ENCODE data around the gene ATF4. TPM values are rescaled to one million over a fixed set of nuclear protein-coding genes. Genes with fewer than 3 reads are reported as not detected.

Gene ATF4
- total RNA-seq, 1 experiment from 2014 or later = 230 TPM

DNA sequence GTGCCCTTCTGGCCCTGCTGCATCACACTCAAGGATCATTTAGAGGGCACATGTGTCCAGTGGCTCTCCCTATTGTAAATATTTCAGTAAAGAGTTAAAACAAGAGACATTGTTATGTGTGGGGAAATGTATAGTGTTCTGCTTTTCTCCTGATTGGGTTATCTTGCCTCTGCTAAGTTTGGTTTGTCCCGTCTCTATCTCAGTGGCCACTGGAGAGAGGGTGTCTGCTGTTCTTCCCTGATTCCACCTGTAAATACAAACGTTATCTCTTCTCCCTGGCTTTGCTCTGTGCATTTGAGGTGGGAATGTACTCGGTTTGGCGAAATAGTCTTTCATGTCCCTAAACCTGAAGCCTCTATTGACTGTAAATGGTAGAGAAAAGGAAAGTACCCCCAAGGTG is 12.0 kb upstream of the ATF4 start:
- BruUV-seq (replicated peaks) = no TSS peak
- TF ChIP-seq EZH2phosphoT487 (IDR thresholded peaks at IDR 0.05; ENCODE audit: borderline replicate concordance, low read length) (no peak), EZH2 (IDR thresholded peaks at IDR 0.05; ENCODE audit: low read length, unreplicated experiment) (no peak)
- TF ChIP-seq, protein P1, sequence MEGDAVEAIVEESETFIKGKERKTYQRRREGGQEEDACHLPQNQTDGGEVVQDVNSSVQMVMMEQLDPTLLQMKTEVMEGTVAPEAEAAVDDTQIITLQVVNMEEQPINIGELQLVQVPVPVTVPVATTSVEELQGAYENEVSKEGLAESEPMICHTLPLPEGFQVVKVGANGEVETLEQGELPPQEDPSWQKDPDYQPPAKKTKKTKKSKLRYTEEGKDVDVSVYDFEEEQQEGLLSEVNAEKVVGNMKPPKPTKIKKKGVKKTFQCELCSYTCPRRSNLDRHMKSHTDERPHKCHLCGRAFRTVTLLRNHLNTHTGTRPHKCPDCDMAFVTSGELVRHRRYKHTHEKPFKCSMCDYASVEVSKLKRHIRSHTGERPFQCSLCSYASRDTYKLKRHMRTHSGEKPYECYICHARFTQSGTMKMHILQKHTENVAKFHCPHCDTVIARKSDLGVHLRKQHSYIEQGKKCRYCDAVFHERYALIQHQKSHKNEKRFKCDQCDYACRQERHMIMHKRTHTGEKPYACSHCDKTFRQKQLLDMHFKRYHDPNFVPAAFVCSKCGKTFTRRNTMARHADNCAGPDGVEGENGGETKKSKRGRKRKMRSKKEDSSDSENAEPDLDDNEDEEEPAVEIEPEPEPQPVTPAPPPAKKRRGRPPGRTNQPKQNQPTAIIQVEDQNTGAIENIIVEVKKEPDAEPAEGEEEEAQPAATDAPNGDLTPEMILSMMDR (conservative IDR thresholded peaks at IDR 0.05; ENCODE audit: low read depth, low read length) = no peak
- Histone ChIP-seq H3K4me1 (ENCODE audit: insufficient read depth, low read length) (peaks cover 5% of the 10 kb centered on the region), H3K9ac (ENCODE audit: low read length) (no peak overlapping the region), H3K27ac (ENCODE audit: low read length) (no peak overlapping the region), H3K36me3 (ENCODE audit: low read depth, low read length) (peaks cover 44% of the 10 kb centered on the region), H3F3A (ENCODE audit: low read length, unreplicated experiment) (no peaks in the 10 kb centered on the region), H3K79me2 (ENCODE audit: low read length) (peaks cover 67% of the 10 kb centered on the region), H3K9me3 (ENCODE audit: low read length) (no peaks in the 10 kb centered on the region), H4K20me1 (ENCODE audit: low read length) (no peaks in the 10 kb centered on the region), H2AFZ (ENCODE audit: low read length) (no peak overlapping the region), H3K4me3 (ENCODE audit: low read length) (no peak overlapping the region), H3K9me2 (replicated peaks; ENCODE audit: low read length) (no peaks in the 10 kb centered on the region), H3K27me3 (ENCODE audit: low read length) (no peaks in the 10 kb centered on the region), H3K4me2 (ENCODE audit: low read length) (no peak overlapping the region)
- DNase-seq (no peak), ATAC-seq (no peak)
- POLR2A ChIA-PET (ENCODE audit: unreplicated experiment) = no interaction called here
- intact Hi-C loops (cut with micrococcal nuclease) = no loop called here
- CTCF ChIA-PET = no interaction called here

DNA sequence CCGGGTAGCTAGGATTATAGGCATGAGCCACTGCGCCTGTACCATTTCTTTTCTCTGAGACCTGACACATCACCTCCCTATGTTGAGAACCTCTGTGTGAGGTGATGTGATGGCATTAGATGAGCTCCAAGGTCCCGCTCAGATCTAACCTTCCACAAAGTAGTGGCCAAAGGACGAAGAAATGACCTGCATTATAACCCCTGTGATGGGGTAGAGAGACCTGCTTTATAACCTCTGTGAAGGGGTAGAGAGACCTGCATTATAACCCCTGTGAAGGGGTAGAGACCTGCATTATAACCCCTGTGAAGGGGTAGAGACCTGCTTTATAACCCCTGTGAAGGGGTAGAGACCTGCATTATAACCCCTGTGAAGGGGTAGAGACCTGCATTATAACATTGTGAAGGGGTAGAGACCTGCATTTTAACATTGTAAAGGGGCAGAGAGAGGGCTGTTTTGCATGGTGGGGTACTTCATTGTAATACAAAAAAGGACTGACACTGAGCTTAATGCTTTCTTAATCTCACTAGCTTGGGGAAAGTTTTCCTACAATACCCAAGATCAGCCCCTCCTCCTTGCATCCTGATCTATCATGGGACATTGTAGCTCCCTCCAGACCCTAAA is 9.7 kb upstream of the ATF4 start:
- peaks cover 57% of the 10 kb centered on the region for H3K79me2 ChIP-seq (ENCODE audit: low read length)
- intact Hi-C loops (cut with micrococcal nuclease) = no loop called here

DNA sequence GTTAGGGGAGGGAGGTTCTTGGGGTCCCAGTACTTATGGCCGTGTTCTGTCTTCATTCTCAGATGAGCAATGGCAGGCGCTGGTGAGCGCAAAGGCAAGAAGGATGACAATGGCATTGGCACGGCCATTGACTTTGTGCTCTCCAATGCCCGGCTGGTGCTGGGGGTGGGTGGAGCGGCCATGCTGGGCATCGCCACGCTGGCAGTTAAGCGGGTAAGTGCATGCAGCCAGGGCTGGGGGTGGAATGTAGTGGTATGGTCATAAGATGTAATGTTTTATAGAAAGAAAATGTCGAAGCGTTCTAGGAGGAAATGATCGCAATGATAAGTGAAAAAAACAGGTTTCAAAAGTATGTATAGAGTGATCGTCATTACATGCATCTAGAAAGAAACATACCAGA is 9.1 kb upstream of the ATF4 start:
- Histone ChIP-seq H2AFZ (ENCODE audit: low read length) (no peak overlapping the region), H3K9me3 (ENCODE audit: low read length) (no peaks in the 10 kb centered on the region), H3K4me1 (ENCODE audit: insufficient read depth, low read length) (no peaks in the 10 kb centered on the region), H3K79me2 (ENCODE audit: low read length) (peaks cover 54% of the 10 kb centered on the region), H3K4me3 (ENCODE audit: low read length) (no peak overlapping the region), H3K36me3 (ENCODE audit: low read depth, low read length) (peaks cover 48% of the 10 kb centered on the region), H3K9ac (ENCODE audit: low read length) (no peak overlapping the region), H3K9me2 (replicated peaks; ENCODE audit: low read length) (no peaks in the 10 kb centered on the region), H4K20me1 (ENCODE audit: low read length) (peaks cover 6% of the 10 kb centered on the region; the same call in 1 of the 2 replicates), H3K4me2 (ENCODE audit: low read length) (no peak overlapping the region), H3F3A (ENCODE audit: low read length, unreplicated experiment) (no peaks in the 10 kb centered on the region), H3K27ac (ENCODE audit: low read length) (no peak overlapping the region), H3K27me3 (ENCODE audit: low read length) (no peaks in the 10 kb centered on the region)
- BruUV-seq (replicated peaks) = no TSS peak
- no peak for TF ChIP-seq EZH2phosphoT487 (IDR thresholded peaks at IDR 0.05; ENCODE audit: borderline replicate concordance, low read length)
- no peak for TF ChIP-seq EZH2 (IDR thresholded peaks at IDR 0.05; ENCODE audit: low read length, unreplicated experiment)
- TF ChIP-seq, protein P1 (conservative IDR thresholded peaks at IDR 0.05; ENCODE audit: low read depth, low read length) = no peak
- no peak for ATAC-seq
- no peak for DNase-seq
- intact Hi-C loops (cut with micrococcal nuclease) = no loop called here
- POLR2A ChIA-PET (ENCODE audit: unreplicated experiment) = no interaction called here
- CTCF ChIA-PET = no interaction called here

More for the DNA sequence above, 9.7 kb upstream of the ATF4 start:
- ATAC-seq (no peak), DNase-seq (no peak)
- Histone ChIP-seq H4K20me1 (ENCODE audit: low read length) (peaks cover 6% of the 10 kb centered on the region; the same call in 1 of the 2 replicates), H3K9me3 (ENCODE audit: low read length) (no peaks in the 10 kb centered on the region), H3K4me3 (ENCODE audit: low read length) (no peak overlapping the region), H3K36me3 (ENCODE audit: low read depth, low read length) (peaks cover 50% of the 10 kb centered on the region), H3K9me2 (replicated peaks; ENCODE audit: low read length) (no peaks in the 10 kb centered on the region), H3K27me3 (ENCODE audit: low read length) (no peaks in the 10 kb centered on the region), H2AFZ (ENCODE audit: low read length) (no peak overlapping the region), H3K4me2 (ENCODE audit: low read length) (no peak overlapping the region), H3F3A (ENCODE audit: low read length, unreplicated experiment) (no peaks in the 10 kb centered on the region), H3K9ac (ENCODE audit: low read length) (no peak overlapping the region), H3K27ac (ENCODE audit: low read length) (no peak overlapping the region), H3K4me1 (ENCODE audit: insufficient read depth, low read length) (no peaks in the 10 kb centered on the region)
- POLR2A ChIA-PET (ENCODE audit: unreplicated experiment) = no interaction called here
- TF ChIP-seq EZH2 (IDR thresholded peaks at IDR 0.05; ENCODE audit: low read length, unreplicated experiment) (no peak), EZH2phosphoT487 (IDR thresholded peaks at IDR 0.05; ENCODE audit: borderline replicate concordance, low read length) (no peak)
- no TSS peak for BruUV-seq (replicated peaks)
- CTCF ChIA-PET = no interaction called here
